CD14-positive monocyte (primary cell): ENCODE measurements around the gene ADTRP. TPM values are rescaled to one million over a fixed set of nuclear protein-coding genes. Genes with fewer than 3 reads are reported as not detected.

Source experiments
- DNase-seq, 3 donors: peaks; one replicate each; pipeline ENCODE4 v3.0.0-alpha.2; 2011 to 2022
- H2AFZ ChIP-seq: 2 replicates; pipeline ENCODE4 v1.6.0; 2012; ENCODE audit warnings: mild to moderate bottlenecking, low read depth, low read length, inconsistent platforms; ENCODE audit not compliant: insufficient read depth, poor library complexity, severe bottlenecking
- H3K27ac ChIP-seq, 2 donors: 1 replicate in 1 of 2; 2 replicates in 1 of 2; pipeline ENCODE4 v1.5.1; 2012 to 2013; ENCODE audit warnings: low read length in 2 of 2, control low read depth in 1 of 2, inconsistent platforms in 1 of 2, low read depth in 1 of 2, mild to moderate bottlenecking in 1 of 2
- H3K27me3 ChIP-seq, 2 donors: one replicate each; pipeline versions ENCODE4 v1.6.0 to v1.6.1; 2011 to 2013; ENCODE audit warnings: low read length in 2 of 2; ENCODE audit not compliant: control insufficient read depth in 2 of 2, insufficient read depth in 2 of 2
- H3K36me3 ChIP-seq, 2 donors: replicated peaks in 1 of 2; 1 replicate in 1 of 2; 2 replicates in 1 of 2; pipeline versions ENCODE4 v1.5.1 to v1.6.1; 2012 to 2013; ENCODE audit warnings: low read length in 2 of 2, control low read depth in 1 of 2, inconsistent platforms in 1 of 2, mild to moderate bottlenecking in 1 of 2; ENCODE audit not compliant: insufficient read depth in 2 of 2, control insufficient read depth in 1 of 2
- H3K4me1 ChIP-seq, 2 donors: 1 replicate in 1 of 2; 2 replicates in 1 of 2; pipeline versions ENCODE4 v1.5.1 to v1.6.1; 2012 to 2013; ENCODE audit warnings: low read length in 2 of 2, control low read depth in 1 of 2, inconsistent platforms in 1 of 2, mild to moderate bottlenecking in 1 of 2, moderate library complexity in 1 of 2; ENCODE audit not compliant: insufficient read depth in 2 of 2, control insufficient read depth in 1 of 2
- H3K4me2 ChIP-seq: replicated peaks from 2 replicates; pipeline ENCODE3; 2012; ENCODE audit warnings: low read length, moderate library complexity, mild to moderate bottlenecking; ENCODE audit not compliant: poor library complexity, severe bottlenecking; ENCODE audit errors: extremely low read depth
- H3K4me3 ChIP-seq, 3 experiments: fragments of 200-600 bp in 1 of 3; sonication (generic) in 1 of 3; replicated peaks in 1 of 3; 1 replicate in 2 of 3; 2 replicates in 1 of 3; pipeline ENCODE4 v1.5.1; 2011 to 2013; ENCODE audit warnings: low read length in 3 of 3, mild to moderate bottlenecking in 3 of 3, control low read depth in 2 of 3, low read depth in 2 of 3, inconsistent platforms in 1 of 3, moderate library complexity in 1 of 3
- H3K79me2 ChIP-seq: 2 replicates; pipeline ENCODE4 v1.6.0; 2012; ENCODE audit warnings: mild to moderate bottlenecking, control low read depth, inconsistent platforms, low read length, moderate library complexity; ENCODE audit not compliant: insufficient read depth
- H3K9ac ChIP-seq: 2 replicates; pipeline ENCODE4 v1.6.0; 2017; ENCODE audit warnings: low read length, mild to moderate bottlenecking; ENCODE audit not compliant: insufficient read depth, poor library complexity, severe bottlenecking
- H3K9me3 ChIP-seq, 2 donors: replicated peaks in 1 of 2; 1 replicate in 1 of 2; 2 replicates in 1 of 2; pipeline versions ENCODE4 v1.5.1 to v1.6.1; 2012 to 2013; ENCODE audit warnings: low read length in 2 of 2, control low read depth in 1 of 2; ENCODE audit not compliant: control insufficient read depth in 1 of 2, insufficient read depth in 1 of 2
- H4K20me1 ChIP-seq: 2 replicates; pipeline ENCODE4 v1.6.0; 2012; ENCODE audit warnings: mild to moderate bottlenecking, low read length, control low read depth, moderate library complexity; ENCODE audit not compliant: insufficient read depth
- H3K27ac Mint-ChIP-seq, 7 donors: one replicate each; pipeline ENCODE4 v1.8.0; 2020; ENCODE audit warnings: mild to moderate bottlenecking in 7 of 7, mixed read lengths in 7 of 7, moderate library complexity in 6 of 7, inconsistent platforms in 2 of 7
- H3K27me3 Mint-ChIP-seq, 3 donors: one replicate each; pipeline ENCODE4 v1.8.0; 2021 to 2022; ENCODE audit warnings: low read depth in 3 of 3, mild to moderate bottlenecking in 3 of 3, mixed read lengths in 3 of 3, moderate library complexity in 3 of 3, inconsistent platforms in 1 of 3
- H3K36me3 Mint-ChIP-seq, 2 donors: one replicate each; pipeline ENCODE4 v1.8.0; 2020; ENCODE audit warnings: mixed read lengths in 2 of 2, inconsistent platforms in 1 of 2, mild to moderate bottlenecking in 1 of 2
- H3K4me1 Mint-ChIP-seq: one replicate; pipeline ENCODE4 v1.8.0; 2020; ENCODE audit warnings: mild to moderate bottlenecking, mixed read lengths
- H3K4me3 Mint-ChIP-seq, 2 donors: one replicate each; pipeline ENCODE4 v1.8.0; 2020; ENCODE audit warnings: mild to moderate bottlenecking in 2 of 2, mixed read lengths in 2 of 2, moderate library complexity in 1 of 2
- H3K9me3 Mint-ChIP-seq, 7 donors: one replicate each; pipeline ENCODE4 v1.8.0; 2020 to 2022; ENCODE audit warnings: mixed read lengths in 7 of 7, mild to moderate bottlenecking in 6 of 7, moderate library complexity in 6 of 7, inconsistent platforms in 2 of 7
- CTCF ChIP-seq: fragments of 200-600 bp; IDR thresholded peaks from one replicate; pipeline ENCODE4 v1.8.0; 2022; ENCODE audit warnings: antibody characterized with exemption, mild to moderate bottlenecking
- WGBS: methylation state at CpG from one replicate; pipeline ENCODE4 v1.1.5; 2013; ENCODE audit warnings: missing lambda C conversion rate; ENCODE audit not compliant: insufficient coverage; 5-methylcytosine and 5-hydroxymethylcytosine counted together
- intact Hi-C, 2 donors: fragments of 100-400 bp; cut with micrococcal nuclease; formaldehyde crosslinking; loops; one replicate each; pipeline versions ENCODE4 v1.15.0 to v1.15.1; 2023
- polyA plus RNA-seq, 3 donors: library from polyadenylated mRNA; depleted of rRNA in 1 of 3; unstranded in 2 of 3; stranded (reverse) in 1 of 3; fragments of 300-500 nt in 2 of 3; fragments of >200 nt in 1 of 3; fragmentation: Illumina TruSeq in 2 of 3; gene quantifications; 1 replicate in 2 of 3; 2 replicates in 1 of 3; pipeline ENCODE4 v1.2.3, GENCODE V29; 2012 to 2021

The ADTRP gene
- polyA plus RNA-seq, 3 donors: 0.04 to 0.20 TPM; not detected in 1

GRCh38 chr6:11763460-11764249 is 14.9 kb downstream of the ADTRP start:
- peaks cover 2 to 4% (median 4%) of the 10 kb centered on the region in 3 donors for H3K27me3 Mint-ChIP-seq
- peaks cover 8% of the 10 kb centered on the region for H3K4me1 Mint-ChIP-seq
- no peak overlapping the region for H3K4me3 ChIP-seq
- no peaks in the 10 kb centered on the region for H4K20me1 ChIP-seq
- no peak overlapping the region for H3K9ac ChIP-seq
- H3K36me3 ChIP-seq: no peaks in the 10 kb centered on the region
- H3K27me3 ChIP-seq: no peaks in the 10 kb centered on the region
- H3K4me2 ChIP-seq: no peak overlapping the region
- 100% methylated on average over 1 of the region's 4 CpGs for WGBS
- no peak for DNase-seq
- peaks cover 0 to 4% of the 10 kb centered on the region in 2 donors for H3K4me1 ChIP-seq
- no peaks in the 10 kb centered on the region for H3K9me3 Mint-ChIP-seq
- no peak overlapping the region for H3K27ac ChIP-seq
- H3K27ac Mint-ChIP-seq: no peak overlapping the region
- no peak overlapping the region for H3K4me3 Mint-ChIP-seq
- H2AFZ ChIP-seq: no peak overlapping the region
- no peaks in the 10 kb centered on the region for H3K36me3 Mint-ChIP-seq
- H3K79me2 ChIP-seq: no peaks in the 10 kb centered on the region
- no peak for TF ChIP-seq CTCF
- intact Hi-C loops: loop anchor here in 1 of 2 donors (10.0 kb wide), 1 partner anchor 49 kb away; no protein-coding TSS in a partner anchor
- H3K9me3 ChIP-seq: no peaks in the 10 kb centered on the region

- H3K27me3 Mint-ChIP-seq: peaks cover 2 to 4% (median 4%) of the 10 kb centered on the region in 3 donors
- Histone ChIP-seq H4K20me1 (no peaks in the 10 kb centered on the region), H3K9me3 (peaks cover 3% of the 10 kb centered on the region in 2 donors), H3K4me1 (peaks cover 0 to 4% of the 10 kb centered on the region in 2 donors), H3K27me3 (no peaks in the 10 kb centered on the region), H3K79me2 (no peaks in the 10 kb centered on the region), H3K9ac (no peak overlapping the region), H3K4me2 (no peak overlapping the region), H2AFZ (no peak overlapping the region), H3K36me3 (no peaks in the 10 kb centered on the region), H3K4me3 (no peak overlapping the region), H3K27ac (no peak overlapping the region)
- no peak for TF ChIP-seq CTCF
- DNase-seq: no peak
- peaks cover 0 to 3% (median 2%) of the 10 kb centered on the region in 7 donors for H3K9me3 Mint-ChIP-seq
- intact Hi-C loops: loop anchor here in 1 of 2 donors (10.0 kb wide), 1 partner anchor 48 kb away; no protein-coding TSS in a partner anchor
- H3K36me3 Mint-ChIP-seq: peaks cover 0 to 1% of the 10 kb centered on the region in 2 donors
- peaks cover 8% of the 10 kb centered on the region for H3K4me1 Mint-ChIP-seq
- no peak overlapping the region for H3K4me3 Mint-ChIP-seq
- WGBS: 100% methylated on average over 3 of the region's 4 CpGs
- no peak overlapping the region for H3K27ac Mint-ChIP-seq
Measured at GRCh38 chr6:11762794-11763459, 15.7 kb downstream of the ADTRP start.
